ENCODE results near the gene RPP25L.

The RPP25L gene

GRCh38 chr9:34611251-34611810 lies 566 bp downstream of the RPP25L start:
- no peak for DNase-seq (ENCODE audit: low read depth in 2 of 2)

- DNase-seq (ENCODE audit: low read depth in 2 of 2): no peak
Measured at GRCh38 chr9:34610434-34611206, 1.3 kb downstream of the RPP25L start.

GRCh38 chr9:34607331-34607730 lies 4.6 kb downstream of the RPP25L start:
- DNase-seq (ENCODE audit: low read depth in 2 of 2): no peak

- DNase-seq (ENCODE audit: low read depth in 2 of 2): no peak
Measured at GRCh38 chr9:34606905-34607304, 5.0 kb downstream of the RPP25L start.

- DNase-seq (ENCODE audit: low read depth in 2 of 2): no peak
Measured at GRCh38 chr9:34606190-34606589, 5.7 kb downstream of the RPP25L start.

- peak; percentile 15 to 21 for DNase-seq (ENCODE audit: low read depth in 2 of 2)
Measured at GRCh38 chr9:34603610-34604231, 8.2 kb downstream of the RPP25L start.

GRCh38 chr9:34601937-34602573 lies 9.8 kb downstream of the RPP25L start:
- DNase-seq (ENCODE audit: low read depth in 2 of 2): no peak

- DNase-seq (ENCODE audit: low read depth in 2 of 2): no peak
Measured at GRCh38 chr9:34600908-34601307, 11.0 kb downstream of the RPP25L start.

GRCh38 chr9:34599546-34599945 lies 12.4 kb downstream of the RPP25L start:
- DNase-seq (ENCODE audit: low read depth in 2 of 2): no peak

- no peak for DNase-seq (ENCODE audit: low read depth in 2 of 2)
Measured at GRCh38 chr9:34594177-34594576, 17.7 kb downstream of the RPP25L start.

GRCh38 chr9:34592895-34593601 lies 18.8 kb downstream of the RPP25L start:
- no peak for DNase-seq (ENCODE audit: low read depth in 2 of 2)

- DNase-seq (ENCODE audit: low read depth in 2 of 2): no peak
Measured at GRCh38 chr9:34591917-34592866, 19.7 kb downstream of the RPP25L start.

- no peak for DNase-seq (ENCODE audit: low read depth in 2 of 2)
Measured at GRCh38 chr9:34591248-34591916, 20.5 kb downstream of the RPP25L start.

GRCh38 chr9:34590381-34591247 lies 21.3 kb downstream of the RPP25L start:
- DNase-seq (ENCODE audit: low read depth in 2 of 2): no peak

GRCh38 chr9:34589636-34590380 lies 22.1 kb downstream of the RPP25L start, which contains the start of gene CNTFR:
CNTFR (minus strand) TSS chr9:34589724; CDS start chr9:34568981, 20,743 bp downstream.
- no peak for DNase-seq (ENCODE audit: low read depth in 2 of 2)

GRCh38 chr9:34588671-34589635 lies 22.9 kb downstream of the RPP25L start:
- DNase-seq (ENCODE audit: low read depth in 2 of 2): no peak

GRCh38 chr9:34587271-34587670 lies 24.6 kb downstream of the RPP25L start:
- no peak for DNase-seq (ENCODE audit: low read depth in 2 of 2)

Measured in fibroblast of skin of left biceps (primary cell).